HG03354 (cell line): Measurements from ENCODE around the gene LRRC37A2.
A peak's percentile ranks its signal among the peaks of the same experiment; 100 is the strongest.
"Not testable (repeated sequence)": the region's sequence is repeated elsewhere in the genome, so short reads cannot be mapped to it uniquely, and the experiment has no call there.

ENCODE experiments used
- ATAC-seq: cut with Tn5 transposase; IDR thresholded peaks from one replicate; pipeline ENCODE4 v1.9.1; 2021; ENCODE audit warnings: mild to moderate bottlenecking; ENCODE audit not compliant: unreplicated experiment, poor library complexity, severe bottlenecking

Gene LRRC37A2

GRCh38 chr17:46512168-46512567 is at the start of gene LRRC37A2:
TSS of gene LRRC37A2 (plus strand) at chr17:46512468. CDS start at chr17:46512713, 245 bp downstream.
- not testable (repeated sequence) for ATAC-seq

- not testable (repeated sequence) for ATAC-seq
Measured at GRCh38 chr17:46467618-46468017, 44.6 kb upstream of the LRRC37A2 start.

GRCh38 chr17:46474489-46474888 is 37.8 kb upstream of the LRRC37A2 start:
- ATAC-seq, result not testable (repeated sequence)

- ATAC-seq, result not testable (repeated sequence)
Measured at GRCh38 chr17:46475583-46475982, 36.7 kb upstream of the LRRC37A2 start.

GRCh38 chr17:46478823-46479222 is 33.4 kb upstream of the LRRC37A2 start:
- not testable (repeated sequence) for ATAC-seq

- ATAC-seq, result not testable (repeated sequence)
Measured at GRCh38 chr17:46481310-46481709, 31.0 kb upstream of the LRRC37A2 start.

- not testable (repeated sequence) for ATAC-seq
Measured at GRCh38 chr17:46492021-46492420, 20.2 kb upstream of the LRRC37A2 start.

- ATAC-seq, result not testable (repeated sequence)
Measured at GRCh38 chr17:46499437-46500139, 12.7 kb upstream of the LRRC37A2 start.

GRCh38 chr17:46505896-46506295 is 6.4 kb upstream of the LRRC37A2 start:
- not testable (repeated sequence) for ATAC-seq

GRCh38 chr17:46534716-46535115 is 22.4 kb downstream of the LRRC37A2 start:
- not testable (repeated sequence) for ATAC-seq

- ATAC-seq, result not testable (repeated sequence)
Measured at GRCh38 chr17:46548607-46549006, 36.3 kb downstream of the LRRC37A2 start.

GRCh38 chr17:46559155-46559554 is 46.9 kb downstream of the LRRC37A2 start:
- not testable (repeated sequence) for ATAC-seq

GRCh38 chr17:46560048-46560447 is 47.8 kb downstream of the LRRC37A2 start:
- ATAC-seq, result not testable (repeated sequence)

- not testable (repeated sequence) for ATAC-seq
Measured at GRCh38 chr17:46566284-46566683, 54.0 kb downstream of the LRRC37A2 start.

- ATAC-seq, result not testable (repeated sequence)
Measured at GRCh38 chr17:46566980-46567379, 54.7 kb downstream of the LRRC37A2 start.

GRCh38 chr17:46571796-46572195 is 59.5 kb downstream of the LRRC37A2 start:
- ATAC-seq, result not testable (repeated sequence)

GRCh38 chr17:46579083-46580075 is 67.1 kb downstream of the LRRC37A2 start, which contains the start of gene ARL17A:
TSS of gene ARL17A (minus strand) at chr17:46579691. CDS start at chr17:46576322, 3,369 bp downstream.
- peak; percentile 93 for ATAC-seq

GRCh38 chr17:46580082-46580481 is 67.8 kb downstream of the LRRC37A2 start:
- peak; percentile 5 for ATAC-seq

- not testable (repeated sequence) for ATAC-seq
Measured at GRCh38 chr17:46585444-46585843, 73.2 kb downstream of the LRRC37A2 start.
